NCI-H774 (cell line): ENCODE measurements around the gene MEF2D.

Experiments
- DNase-seq: peaks from one replicate; lab custom pipeline; 2025; lab: John Stamatoyannopoulos, UW

The MEF2D gene

DNA sequence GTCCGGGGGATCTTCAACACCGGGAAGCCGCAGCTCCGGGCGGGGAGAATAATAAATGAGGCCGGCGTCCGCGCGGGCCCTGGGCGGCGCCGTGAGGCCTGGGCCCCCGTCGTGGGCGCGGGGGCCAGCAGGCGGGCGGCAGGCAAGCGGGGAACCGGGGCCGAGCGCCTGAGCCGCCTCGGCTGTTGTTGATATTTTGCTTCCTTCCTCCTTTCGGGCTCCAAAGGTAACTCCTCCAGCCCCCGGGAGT lies at the start of gene MEF2D:
MEF2D (minus strand) TSS at position 233 of the 250 bp plus-strand sequence. CDS start 17,483 bp downstream, outside the sequence.
- DNase-seq = no peak

DNA sequence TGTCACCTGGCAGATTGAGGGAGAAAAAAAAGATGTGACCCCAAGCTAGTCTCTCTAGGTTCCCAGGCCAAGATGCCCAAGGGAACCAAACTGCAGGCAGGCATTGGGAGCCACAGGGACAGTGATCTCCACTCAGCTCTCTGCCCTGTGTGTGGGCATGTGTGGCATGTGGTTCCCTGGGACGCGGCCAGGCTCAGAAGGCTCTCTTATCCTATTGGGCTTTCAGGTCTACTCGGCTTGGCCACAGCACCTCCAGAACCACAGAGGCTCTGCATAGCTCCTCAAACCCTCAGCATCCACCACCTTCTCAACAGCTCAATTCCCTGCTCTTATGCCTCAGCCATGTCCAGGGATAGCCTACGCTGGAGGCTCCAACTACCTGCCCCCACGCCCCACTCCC lies 49.8 kb upstream of the MEF2D start:
- DNase-seq = no peak

DNA sequence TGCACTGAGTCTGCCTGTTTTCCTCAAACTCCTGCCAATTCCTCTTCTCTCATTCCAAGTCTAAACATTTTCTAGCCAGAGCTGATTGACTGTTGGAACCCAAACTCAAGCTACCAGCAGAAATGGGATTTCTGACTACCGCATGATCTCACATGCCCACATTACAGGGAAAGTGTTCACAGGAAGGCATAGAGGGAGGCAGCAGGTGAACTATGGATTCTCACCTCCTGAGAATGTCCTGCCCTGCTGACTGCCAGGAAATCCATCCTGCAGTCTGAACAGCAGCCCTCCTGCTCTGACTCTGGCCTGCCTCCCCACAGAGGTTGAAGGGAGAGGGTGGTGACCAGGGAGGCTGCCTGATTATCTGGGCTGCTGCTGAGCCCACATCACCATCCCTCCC lies 49.3 kb upstream of the MEF2D start:
- no peak for DNase-seq

DNA sequence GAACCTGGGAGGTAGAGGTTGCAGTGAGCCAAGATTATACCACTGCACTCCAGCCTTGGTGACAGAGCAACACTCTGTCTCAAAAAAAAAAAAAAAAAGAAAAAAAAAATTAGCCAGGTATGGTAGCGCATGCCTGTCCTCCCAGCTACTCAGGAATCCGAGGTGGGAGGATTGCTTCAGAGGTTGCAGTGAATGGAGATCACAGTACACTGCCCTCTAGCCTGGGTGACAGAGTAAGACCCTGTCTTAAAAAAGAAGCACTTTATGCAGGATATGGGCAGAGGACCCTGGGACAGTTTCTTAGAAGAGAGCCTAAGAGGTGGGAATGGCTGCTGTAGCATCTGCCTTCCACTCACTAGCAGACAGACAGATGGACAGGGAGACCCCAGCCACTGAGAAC lies 48.8 kb upstream of the MEF2D start:
- DNase-seq = no peak

DNA sequence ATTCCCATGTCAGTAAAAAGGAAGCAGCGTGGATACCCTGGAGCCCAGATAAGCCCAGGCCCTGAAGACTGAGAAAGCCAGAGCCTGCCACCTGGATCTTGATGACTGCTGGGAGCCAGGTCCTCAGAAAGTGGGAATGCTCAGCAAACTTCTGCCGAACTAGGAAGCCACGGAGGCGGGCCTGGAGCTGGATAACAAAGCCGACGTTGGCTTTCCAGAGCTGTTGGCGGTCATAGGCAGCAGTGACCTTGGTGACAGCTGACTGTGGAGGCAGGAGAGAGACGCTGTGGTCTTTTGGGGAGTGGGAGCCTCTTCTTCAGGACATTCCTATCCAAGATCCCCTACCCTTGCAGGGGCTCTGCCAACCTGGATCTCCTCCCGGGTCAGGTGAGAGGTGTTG lies 47.4 kb upstream of the MEF2D start:
- no peak for DNase-seq

DNA sequence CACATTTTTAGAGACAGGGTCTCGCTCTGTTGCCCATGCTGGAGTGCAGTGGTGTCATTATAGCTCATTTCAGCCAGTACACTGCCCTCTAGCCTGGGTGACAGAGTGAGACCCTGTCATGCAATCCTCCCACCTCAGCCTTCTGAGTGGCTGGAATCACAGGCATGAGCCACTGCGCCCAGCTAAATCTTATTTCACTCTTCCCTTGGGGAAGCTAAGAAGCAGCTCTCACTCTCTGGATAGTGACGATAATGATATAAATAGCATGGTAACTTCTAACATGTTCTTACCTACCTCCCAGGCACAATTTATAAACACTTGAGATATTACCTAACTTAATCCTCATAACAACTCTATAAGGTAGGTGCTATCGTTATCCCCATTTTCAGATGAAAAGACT lies 46.9 kb upstream of the MEF2D start:
- DNase-seq = no peak

DNA sequence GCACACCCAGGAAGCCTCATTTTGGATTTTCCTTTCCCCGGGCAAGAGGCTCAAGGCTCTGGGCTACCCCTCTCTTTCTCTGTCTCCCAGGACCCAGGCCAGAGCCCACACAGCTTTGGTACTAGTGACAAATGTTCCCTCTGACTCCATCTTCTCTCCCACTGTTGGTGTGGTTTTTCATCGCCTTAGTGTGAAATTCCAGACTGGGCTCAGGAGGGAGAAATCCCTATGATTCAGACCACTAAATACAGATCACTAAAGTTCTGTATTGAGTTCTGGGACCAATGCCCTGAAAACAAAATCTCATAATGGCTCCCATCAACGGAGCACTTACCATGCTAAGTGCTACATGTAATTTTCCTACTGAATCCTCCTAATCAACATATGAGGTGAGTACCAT lies 45.7 kb upstream of the MEF2D start:
- DNase-seq = no peak

DNA sequence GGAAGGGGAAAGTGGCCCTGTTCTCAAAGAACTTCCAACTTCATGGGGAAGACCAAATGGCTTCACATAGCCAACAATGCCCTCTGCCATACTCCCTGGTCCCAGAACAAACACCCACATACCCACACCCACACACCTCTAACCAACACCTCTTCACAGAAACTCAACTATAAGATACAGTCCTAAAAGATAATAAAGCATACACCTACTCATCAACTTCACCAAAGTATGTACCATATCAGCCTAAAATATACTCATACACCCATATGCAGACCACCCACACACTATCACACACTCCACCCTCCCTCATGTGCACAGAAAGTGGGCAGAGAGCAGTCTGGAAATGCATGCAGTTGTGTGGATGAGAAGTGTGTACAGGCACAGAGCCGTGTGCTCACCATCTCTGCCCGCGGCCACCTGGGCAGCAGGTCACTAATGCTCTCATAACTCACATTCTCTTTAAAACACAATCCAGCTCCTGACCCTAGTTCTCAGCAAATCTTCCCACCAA lies 44.1 kb upstream of the MEF2D start:
- no peak for DNase-seq

DNA sequence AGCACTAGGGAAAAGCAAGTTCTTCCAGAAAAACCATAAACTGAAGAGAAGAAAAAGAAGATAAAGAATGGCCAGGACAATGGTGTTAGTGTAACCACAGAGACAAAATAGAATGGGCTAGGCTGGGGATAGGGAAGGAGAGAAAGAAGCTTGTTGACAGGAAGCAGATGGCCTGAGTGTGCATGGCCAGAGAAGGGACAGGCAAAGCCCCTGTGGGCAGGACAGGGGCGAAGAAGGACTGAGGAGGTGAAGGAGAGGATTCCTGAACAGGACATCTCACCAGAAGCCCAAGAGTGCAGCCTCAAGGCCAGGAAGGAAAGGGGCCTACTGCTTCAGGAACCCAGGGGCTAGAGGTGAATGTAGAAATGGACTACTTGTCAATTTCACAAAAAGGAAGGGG lies 42.5 kb upstream of the MEF2D start:
- DNase-seq = no peak

DNA sequence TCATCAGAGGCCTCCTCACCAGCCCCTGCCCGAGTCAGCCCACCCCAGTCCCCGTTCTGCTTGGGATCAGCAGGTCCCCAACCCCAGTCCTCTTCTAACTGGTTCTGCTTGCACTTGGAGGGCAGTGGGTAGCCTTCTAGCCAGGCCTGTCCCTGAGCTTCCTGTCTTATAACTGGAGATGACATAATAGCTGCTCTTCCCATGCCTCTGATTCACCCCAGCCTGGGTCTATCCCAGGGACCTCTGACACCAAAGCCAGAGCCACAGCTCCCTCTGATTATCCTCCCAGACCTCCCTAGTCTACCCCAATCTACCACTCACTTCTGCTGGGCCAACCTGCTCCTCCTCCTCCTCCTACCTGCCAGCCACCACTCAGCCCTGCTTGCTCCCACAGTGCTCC lies 40.4 kb upstream of the MEF2D start:
- DNase-seq = no peak

DNA sequence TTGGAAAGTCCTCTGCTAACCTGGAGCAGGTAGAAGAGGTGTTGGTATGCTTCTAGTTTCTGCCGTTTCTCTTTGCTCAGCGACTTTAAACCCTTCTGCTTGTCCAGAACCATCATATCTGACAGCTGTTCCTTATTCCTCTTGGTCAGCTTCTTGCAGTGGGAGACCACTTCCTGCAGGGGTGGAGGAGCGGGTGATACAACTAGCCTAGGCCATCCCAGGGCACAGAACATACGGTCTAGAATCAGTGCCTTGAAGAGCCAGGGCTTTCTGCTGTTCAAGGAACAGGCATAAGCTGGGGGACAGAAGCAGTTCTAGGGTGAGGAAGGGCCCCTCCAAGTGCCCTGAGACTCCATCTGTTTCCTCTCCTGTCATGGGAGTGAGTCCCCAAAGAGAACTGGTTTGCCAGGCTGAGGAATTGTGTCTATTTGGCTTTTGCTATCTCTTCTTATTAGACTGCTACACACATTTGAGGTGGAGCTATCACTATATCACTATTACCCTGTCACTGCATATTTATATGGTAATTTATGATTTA lies 39.3 kb upstream of the MEF2D start:
- DNase-seq = no peak

DNA sequence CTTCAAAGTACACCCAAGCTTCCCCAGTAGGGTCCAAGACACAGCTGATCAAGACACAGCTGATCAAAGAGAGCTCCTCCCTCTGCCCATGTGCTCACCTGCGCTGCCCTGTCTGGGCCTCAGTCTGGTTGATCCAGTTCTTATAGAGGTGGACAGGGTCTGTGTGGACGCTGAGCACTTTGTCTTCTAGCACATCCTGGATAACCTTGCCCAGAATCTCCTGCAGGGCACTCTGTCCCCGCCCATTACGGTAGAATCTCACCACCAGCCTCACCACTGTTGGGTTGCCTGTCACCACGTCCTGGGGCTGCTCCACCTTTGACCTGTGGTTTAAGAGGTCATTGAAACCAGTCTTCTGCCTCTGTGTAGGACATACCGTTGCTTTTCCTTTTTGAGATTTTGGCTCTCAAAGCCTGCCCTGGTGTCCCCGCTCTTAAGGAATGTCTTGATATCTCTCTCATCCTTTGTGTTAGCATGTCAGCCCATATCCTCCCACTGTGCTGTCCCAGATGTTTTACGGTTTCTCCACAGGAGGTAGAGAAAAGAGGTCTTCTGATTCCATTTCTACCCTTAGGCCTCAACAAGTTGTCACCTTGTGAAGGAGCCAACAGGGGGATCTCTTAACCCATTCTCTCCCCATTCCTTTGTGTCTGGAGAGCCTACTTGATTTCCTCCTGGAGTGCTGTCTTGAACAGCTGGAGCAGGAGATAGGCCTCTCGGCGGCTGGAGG lies 38.3 kb upstream of the MEF2D start:
- no peak for DNase-seq

DNA sequence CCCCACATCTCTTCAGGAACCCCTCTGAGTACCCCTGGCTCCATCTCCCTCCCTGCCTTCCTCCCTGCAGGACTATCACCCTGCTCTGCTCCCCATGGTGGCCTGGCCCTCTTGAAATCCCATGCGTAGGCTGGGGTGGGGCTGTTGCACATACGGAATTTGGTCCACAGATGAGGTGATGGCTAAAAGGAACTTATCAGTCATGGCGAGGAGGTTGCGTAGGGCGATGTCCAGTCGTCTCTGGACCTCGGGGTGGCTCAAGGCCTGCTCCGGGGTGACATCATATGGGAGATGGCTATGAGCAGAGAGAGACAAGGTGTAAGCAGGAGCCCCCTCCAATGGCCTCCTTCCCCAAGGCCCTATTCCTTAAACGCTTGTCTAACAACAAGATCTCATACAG lies 36.5 kb upstream of the MEF2D start:
- DNase-seq = no peak

DNA sequence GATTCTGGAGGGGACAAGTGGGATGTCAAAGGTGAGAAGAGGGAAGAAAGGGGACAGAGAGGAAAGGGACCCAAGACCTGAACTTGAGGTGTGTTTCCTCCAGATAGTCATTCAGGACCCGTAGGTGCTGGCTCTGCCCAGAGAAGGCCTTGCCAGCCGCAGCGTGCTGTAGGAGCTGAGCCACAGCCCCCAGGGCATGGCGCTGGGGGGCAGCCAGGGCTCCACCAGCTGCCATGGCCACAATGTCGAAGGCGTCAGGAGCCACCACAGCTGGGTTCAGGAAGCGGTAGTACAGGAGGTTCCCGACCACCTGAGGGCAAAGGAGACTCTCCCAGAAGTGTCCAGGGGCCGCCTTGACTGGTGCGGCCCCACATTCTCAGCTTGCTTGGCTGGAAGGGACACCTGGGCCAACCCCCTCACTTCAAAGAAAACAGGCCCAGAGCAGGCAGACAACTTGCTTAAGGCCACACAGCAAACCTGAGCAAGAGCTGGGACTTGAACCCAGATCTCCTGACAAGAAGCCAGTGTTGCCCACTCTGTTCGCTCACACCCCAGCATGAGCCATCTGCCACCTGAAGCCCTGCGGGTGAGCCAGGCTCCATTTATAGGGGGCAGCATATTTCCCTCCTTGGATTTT lies 34.0 kb upstream of the MEF2D start:
- DNase-seq = no peak

DNA sequence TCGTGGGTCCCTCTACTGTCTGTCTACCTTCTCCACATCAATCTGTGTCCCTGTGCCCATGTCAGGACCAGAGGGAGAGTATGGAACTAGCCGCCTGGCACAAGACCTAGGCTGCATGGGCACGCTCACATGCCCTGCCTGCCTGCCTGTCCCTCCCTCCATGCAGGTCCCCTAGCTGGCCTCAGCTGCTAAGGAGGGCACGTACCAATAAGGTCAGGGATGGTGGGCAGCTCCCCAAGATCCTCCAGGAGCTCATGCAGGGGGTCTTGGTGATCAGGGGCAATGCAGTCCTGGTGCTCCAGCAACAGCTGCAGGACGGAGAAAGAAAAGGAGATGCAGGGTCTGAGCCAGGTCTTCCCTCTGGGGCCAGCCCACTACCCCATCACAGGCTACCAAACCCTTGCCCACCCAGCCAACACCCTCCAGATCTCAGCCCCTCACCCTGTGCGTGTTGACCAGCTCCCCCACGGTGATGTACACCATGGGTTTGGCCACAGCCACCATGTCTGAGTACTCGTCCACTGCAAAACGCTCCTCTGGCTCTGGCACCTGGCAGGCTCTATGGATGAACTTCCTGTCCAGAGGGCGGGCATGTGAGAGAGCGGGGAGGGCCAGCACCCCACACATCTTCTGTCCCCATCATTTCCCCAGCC lies 33.1 kb upstream of the MEF2D start:
- DNase-seq = no peak

DNA sequence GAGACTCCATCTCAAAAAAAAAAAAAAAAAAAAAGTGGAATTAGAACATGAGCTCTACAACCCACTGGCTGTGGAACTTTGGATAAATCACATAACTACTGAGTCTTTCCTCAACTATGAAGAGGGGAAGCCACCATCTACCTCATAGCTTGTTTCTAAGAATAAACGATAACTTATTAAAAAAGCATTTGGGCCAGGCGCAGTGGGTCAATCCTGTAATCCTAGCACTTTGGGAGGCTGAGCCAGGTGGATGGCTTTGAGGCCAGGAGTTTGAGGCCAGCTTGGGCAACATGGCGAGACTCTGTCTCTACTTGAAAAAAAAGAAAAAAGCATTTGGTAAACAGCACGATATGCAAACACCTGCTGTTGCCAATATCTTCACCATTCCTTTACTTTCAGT lies 31.8 kb upstream of the MEF2D start:
- no peak for DNase-seq

DNA sequence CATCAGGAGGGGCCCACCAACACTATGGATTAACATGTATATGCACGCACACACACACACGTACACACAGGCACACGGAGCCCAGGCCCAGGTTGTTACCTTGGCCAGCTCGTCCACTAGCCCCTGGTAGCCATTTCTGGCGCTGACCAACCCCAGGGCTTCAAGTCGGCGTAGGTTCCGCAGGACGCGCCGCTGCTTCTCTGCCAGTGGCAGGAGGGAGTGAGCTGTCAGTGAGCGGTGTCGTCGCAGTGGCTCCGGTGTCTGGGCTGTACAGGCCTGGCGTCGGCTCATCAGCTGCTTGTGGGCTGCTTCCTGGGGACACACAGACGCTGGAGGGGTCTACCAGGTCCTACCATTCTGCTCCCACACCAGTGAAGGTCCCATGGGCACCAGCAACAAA lies 29.4 kb upstream of the MEF2D start:
- no peak for DNase-seq

DNA sequence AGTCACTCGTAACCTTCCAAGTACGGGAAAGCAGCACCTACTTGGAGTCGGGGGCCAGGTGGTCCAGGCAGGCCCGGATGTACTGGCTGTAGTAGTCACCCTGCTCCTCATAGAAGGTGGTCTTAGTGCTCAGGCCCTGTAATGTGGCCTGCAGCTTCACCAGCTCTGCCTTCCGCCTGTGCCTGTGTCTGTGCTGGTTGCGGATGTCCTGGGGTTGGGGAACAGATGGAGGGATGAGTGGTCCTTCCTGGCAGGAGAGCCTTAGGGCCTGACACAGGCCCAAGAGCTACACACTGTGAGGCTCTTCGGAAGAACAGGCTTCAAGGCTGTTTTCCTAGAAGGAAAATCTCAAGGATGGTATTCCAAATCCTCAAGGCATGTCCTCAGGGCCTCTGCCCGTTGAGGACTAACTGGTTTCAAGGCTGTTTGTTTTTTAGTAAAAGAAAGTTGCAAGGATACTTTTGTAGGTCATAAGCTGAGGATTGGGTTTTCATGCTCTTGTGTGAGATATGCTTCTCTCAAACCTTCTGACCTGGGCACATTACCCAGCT lies 28.4 kb upstream of the MEF2D start:
- no peak for DNase-seq

DNA sequence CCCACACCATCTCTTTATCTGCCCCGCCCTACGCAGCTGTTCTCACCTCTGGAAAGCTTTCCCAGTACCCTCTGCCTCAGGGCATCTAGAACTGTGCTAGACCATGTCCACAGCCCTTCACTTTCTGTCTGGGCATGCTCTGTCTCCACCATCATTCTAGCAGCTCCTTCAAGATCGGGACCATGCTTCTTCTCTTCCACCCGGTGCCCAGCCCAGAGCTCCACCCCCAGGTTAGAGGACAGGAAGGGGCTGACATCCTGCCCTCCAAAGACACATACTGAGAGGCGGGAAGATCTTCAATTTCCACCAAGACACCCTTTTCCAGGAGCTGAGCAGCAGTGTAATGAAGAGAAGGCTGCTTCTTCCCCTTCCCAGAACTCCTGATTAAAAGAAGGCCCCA lies 27.7 kb upstream of the MEF2D start:
- DNase-seq = no peak

DNA sequence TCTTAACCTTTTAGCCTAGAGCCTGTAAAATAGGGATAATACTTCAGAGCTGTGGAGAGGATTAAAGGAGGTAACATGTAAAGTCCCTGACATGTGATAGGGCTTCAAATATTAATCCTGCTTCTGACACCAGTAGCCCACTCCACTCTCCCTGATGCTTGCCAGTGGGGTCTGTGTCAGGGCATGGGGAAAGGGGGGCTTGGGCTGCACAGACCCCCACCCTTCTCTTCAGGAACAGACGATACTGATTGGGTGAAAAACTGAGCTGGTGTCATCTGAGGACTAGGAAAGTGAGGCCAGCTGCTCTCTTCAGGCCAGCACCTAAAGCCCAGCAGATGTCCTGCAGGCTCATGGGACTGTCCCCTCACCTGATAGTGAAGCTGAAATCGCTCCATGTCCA lies 27.0 kb upstream of the MEF2D start:
- DNase-seq = no peak

DNA sequence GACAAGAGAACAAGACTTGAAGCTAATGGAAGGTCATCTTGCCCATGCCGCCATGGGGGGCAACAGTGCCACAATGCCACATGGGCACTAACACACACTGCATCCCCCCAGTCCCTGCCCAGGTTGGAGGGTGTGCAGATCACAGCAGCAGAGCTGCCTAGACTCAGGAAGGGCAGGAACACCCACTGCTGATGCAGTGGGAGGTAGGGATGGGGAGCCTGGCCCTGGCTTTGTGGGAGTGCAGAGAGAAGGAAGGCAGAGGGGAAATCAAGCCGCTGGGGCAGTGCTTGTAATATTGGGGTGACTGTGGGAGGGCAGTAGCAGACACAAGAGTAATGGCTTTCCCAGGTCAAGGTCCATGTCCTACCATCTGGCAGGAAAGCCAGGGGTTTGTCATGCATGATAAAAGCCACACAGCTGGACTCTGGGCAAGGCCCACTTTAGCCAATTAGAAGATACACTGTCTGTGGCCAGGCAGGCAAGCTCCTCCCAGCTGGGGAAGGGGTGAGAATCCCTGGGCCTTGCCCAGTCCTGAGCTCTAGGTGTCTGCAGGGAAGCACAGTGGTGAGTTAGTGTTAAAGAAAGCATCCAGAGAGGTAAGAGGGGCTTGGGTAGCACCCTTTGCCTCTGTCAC lies 25.4 kb upstream of the MEF2D start:
- DNase-seq = no peak

DNA sequence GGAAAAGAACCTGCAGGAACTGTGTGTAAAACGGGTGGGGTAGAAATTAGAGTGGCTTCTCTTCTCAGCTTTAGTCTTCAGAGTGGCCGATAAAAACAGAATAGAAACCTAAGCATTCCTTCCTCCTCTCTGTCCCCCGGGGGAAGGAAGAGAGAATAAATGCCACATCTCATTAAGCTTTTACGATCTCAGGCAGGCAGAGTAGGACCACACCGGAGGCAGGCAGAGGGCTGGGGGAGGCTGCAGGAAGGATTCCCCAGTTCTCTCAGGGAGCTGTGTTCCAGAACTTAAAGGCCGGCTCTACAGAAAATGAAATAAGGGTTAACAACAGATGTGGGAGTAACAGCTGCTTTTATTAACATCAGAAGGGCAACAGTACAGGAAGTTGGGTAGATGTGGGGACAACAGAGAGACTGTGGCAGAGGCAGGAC lies 24.5 kb upstream of the MEF2D start:
- no peak for DNase-seq

DNA sequence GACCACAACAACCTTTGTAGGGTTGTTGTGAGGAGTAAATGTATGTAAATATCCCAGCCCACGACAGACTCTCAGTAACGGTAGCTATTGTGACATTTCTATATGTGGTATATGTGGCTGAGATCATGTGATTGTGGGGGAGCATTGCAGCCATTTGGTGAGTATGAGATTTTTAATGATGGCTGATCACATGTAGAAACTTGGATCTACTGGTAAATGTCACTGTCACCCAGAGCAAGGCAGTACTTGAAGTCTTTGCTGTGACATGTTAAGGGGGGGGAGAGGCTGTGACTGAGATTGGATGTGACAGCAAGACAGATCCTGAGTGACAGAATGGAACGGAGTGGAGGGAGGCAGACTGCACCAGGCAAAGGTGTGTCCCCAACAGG lies 23.9 kb upstream of the MEF2D start:
- DNase-seq = no peak
